Heart left ventricle (tissue), 16 donors: ENCODE measurements around the gene RALBP1. TPM values are rescaled to one million over a fixed set of nuclear protein-coding genes. Genes with fewer than 3 reads are reported as not detected.

Source experiments
- ATAC-seq, 4 donors: fragments of 200-7000 bp; cut with Tn5 transposase; one replicate each; pipeline ENCODE4 v1.9.1; 2020 to 2022; ENCODE audit warnings: moderate library complexity in 4 of 4, mild to moderate bottlenecking in 3 of 4, moderate number of reproducible peaks in 1 of 4
- DNase-seq, 5 donors: peaks; one replicate each; pipeline ENCODE4 v3.0.0-alpha.2; 2020
- H3K27ac ChIP-seq, 12 donors: fragments of 200-600 bp; sonication (generic) in 4 of 12; one replicate each; pipeline versions ENCODE4 v1.5.0 to v1.8.0; 2016 to 2022; ENCODE audit warnings: mild to moderate bottlenecking in 2 of 12
- H3K27me3 ChIP-seq, 9 donors: fragments of 200-600 bp; sonication (generic) in 2 of 9; one replicate each; pipeline versions ENCODE4 v1.5.1 to v1.8.0; 2016 to 2022; ENCODE audit warnings: mild to moderate bottlenecking in 3 of 9
- H3K36me3 ChIP-seq, 9 donors: fragments of 200-600 bp; sonication (generic) in 2 of 9; one replicate each; pipeline versions ENCODE4 v1.5.0 to v1.8.0; 2018 to 2022; ENCODE audit warnings: mild to moderate bottlenecking in 2 of 9
- H3K4me1 ChIP-seq, 12 donors: fragments of 200-600 bp; sonication (generic) in 4 of 12; one replicate each; pipeline versions ENCODE4 v1.5.0 to v1.8.0; 2016 to 2022; ENCODE audit warnings: mild to moderate bottlenecking in 3 of 12
- H3K4me3 ChIP-seq, 12 donors: fragments of 200-600 bp; sonication (generic) in 4 of 12; one replicate each; pipeline versions ENCODE4 v1.5.0 to v1.8.0; 2017 to 2022; ENCODE audit warnings: mild to moderate bottlenecking in 9 of 12, moderate library complexity in 4 of 12
- H3K9me3 ChIP-seq, 12 donors: fragments of 200-600 bp; sonication (generic) in 4 of 12; one replicate each; pipeline versions ENCODE4 v1.5.0 to v1.8.0; 2016 to 2022; ENCODE audit warnings: mild to moderate bottlenecking in 1 of 12
- CTCF ChIP-seq, 12 donors: fragments of 200-600 bp; sonication (generic) in 4 of 12; IDR thresholded peaks; one replicate each; pipeline versions ENCODE4 v1.5.0 to v1.8.0; 2018 to 2022; ENCODE audit warnings: antibody characterized with exemption in 12 of 12, mild to moderate bottlenecking in 5 of 12
- POLR2A ChIP-seq, 2 donors: fragments of 450-650 bp; IDR thresholded peaks; one replicate each; pipeline ENCODE4 v1.6.1; 2017; ENCODE audit warnings: antibody characterized with exemption in 2 of 2, mild to moderate bottlenecking in 2 of 2, moderate library complexity in 2 of 2
- WGBS, 4 donors: extraction: QIAGEN DNeasy Blood & Tissue Kit in 2 of 4; methylation state at CpG; one replicate each; pipeline versions ENCODE4 v1.1.5 to v1.1.7; 2013 to 2018; 5-methylcytosine and 5-hydroxymethylcytosine counted together
- intact Hi-C, 10 donors: fragments of 100-400 bp; cut with DNase I; formaldehyde crosslinking; loops; one replicate each; pipeline versions ENCODE4 v1.11.1 to v1.14.2; 2022
- polyA plus RNA-seq, 2 donors: library from polyadenylated mRNA; stranded (reverse); fragments of 200-250 nt; gene quantifications; one replicate each; pipeline ENCODE4 v1.2.3, GENCODE V29; 2013
- total RNA-seq, 9 donors: library from RNA; depleted of rRNA in 2 of 9; stranded (reverse); fragments of >200 nt in 2 of 9; fragmentation: NEBNext Ultra II Directional in 3 of 9; extraction: Animal tissue kit (Norgen Biotek cat#: 25700) in 3 of 9; gene quantifications; one replicate each; pipeline versions ENCODE4 v1.1.0 to v1.2.4, GENCODE V29; 2016 to 2023
- donor health status: ischemic (EF 13 %, LVEDD 7.1; RV severe dilation, severe dysfunction).
- donor health status: healthy with polysubstance abuse.
- donor health status: DM: no; HTN: yes; CAD: no.
- donor health status: DM: no; HTN: no; CAD: no.
- donor health status: ischemic (EF 25% LVEDD 6.9; RV normal size, moderate dysfunction).
- donor health status: ischemic (EF 25% LVEDD 5.7; RV mildly dilated, moderate dysfunction).
- donor health status: healthy.
- donor health status: DM: yes; HTN: yes; CAD: no.
- donor health status: ischemic (EF 35%, LVEDD 5.7; RV mildly dilated, moderate dysfunction).
- donor health status: nonischemic (EF 11% LVEDD 7.7; RV severe dilation, severe dysfunction).
- donor health status: DM: yes; HTN: yes; CAD: no.
- donor health status: PGD.
- donor health status: ischemic (EF 29% LVEDD 5.4; RV normal size, mild dysfunction).
- donor health status: nonischemic (EF 23%, LVEDD 6.1; RV moderate dilation, normal function).

RALBP1 gene
- total and polyA plus RNA-seq, 11 donors, result 20.9 to 91.1 (median 47.8) TPM

GRCh38 chr18:9574473-9575115 is 99.3 kb downstream of the RALBP1 start:
- ATAC-seq (peak in 2 of 4 donors; percentile 26 to 29), DNase-seq (no peak)
- no peak overlapping the region for H3K4me3 ChIP-seq
- WGBS, 4 donors, result 82 to 89% (median 84%) methylated on average over 7 of the region's 7 CpGs
- H3K27me3 ChIP-seq, result no peaks in the 10 kb centered on the region
- intact Hi-C loops, result loop anchor here (1.0 to 10.0 kb wide), 12 partner anchors 38 to 950 kb away; partner anchors contain the start of genes NAPG (in 3 of the 10), PPP4R1 (in 2 of the 10) and VAPA (in 1 of the 10)
- TF ChIP-seq CTCF (IDR thresholded peaks at IDR 0.05) (no peak), POLR2A (IDR thresholded peaks at IDR 0.05) (no peak)
- H3K36me3 ChIP-seq, result peaks cover 0 to 86% (median 62%) of the 10 kb centered on the region in 9 donors
- no peaks in the 10 kb centered on the region for H3K9me3 ChIP-seq
- peaks cover 0 to 15% (median 4%) of the 10 kb centered on the region in 12 donors for H3K4me1 ChIP-seq
- no peak overlapping the region for H3K27ac ChIP-seq

GRCh38 chr18:9575558-9575957 is 100.2 kb downstream of the RALBP1 start:
- Histone ChIP-seq H3K9me3 (no peaks in the 10 kb centered on the region), H3K36me3 (peaks cover 0 to 86% (median 62%) of the 10 kb centered on the region in 9 donors), H3K4me1 (peaks cover 0 to 9% (median 4%) of the 10 kb centered on the region in 12 donors), H3K27ac (peak overlapping the region in 7 of 12 donors; percentile 6 to 40 (median 23)), H3K27me3 (no peaks in the 10 kb centered on the region), H3K4me3 (peak overlapping the region in 1 of 12 donors; percentile 6)
- WGBS, 4 donors, result 2 to 8% (median 6%) methylated on average over 5 of the region's 5 CpGs
- DNase-seq (peak in 4 of 5 donors; percentile 80 to 88 (median 82)), ATAC-seq (peak; percentile 96 to 99 (median 98))
- no peak for TF ChIP-seq POLR2A (IDR thresholded peaks at IDR 0.05)
- TF ChIP-seq CTCF (IDR thresholded peaks at IDR 0.05), result peak; percentile 73 to 95 (median 86)
- intact Hi-C loops, result loop anchor here (1.0 to 10.0 kb wide), 11 partner anchors 37 to 949 kb away; partner anchors contain the start of genes NAPG (in 3 of the 10), PPP4R1 (in 2 of the 10) and VAPA (in 1 of the 10)

GRCh38 chr18:9577361-9577760 is 102.0 kb downstream of the RALBP1 start:
- Histone ChIP-seq H3K27ac (no peak overlapping the region), H3K4me3 (no peak overlapping the region), H3K9me3 (peaks cover 0 to 7% (median 0%) of the 10 kb centered on the region in 12 donors), H3K27me3 (no peaks in the 10 kb centered on the region), H3K36me3 (peaks cover 0 to 86% (median 65%) of the 10 kb centered on the region in 9 donors), H3K4me1 (peaks cover 0 to 9% (median 4%) of the 10 kb centered on the region in 12 donors)
- ATAC-seq, result no peak
- 93 to 97% (median 94%) methylated on average over 9 of the region's 9 CpGs for WGBS, 4 donors
- intact Hi-C loops, result loop anchor here in 9 of 10 donors (5.0 to 10.0 kb wide), 9 partner anchors 35 to 947 kb away; partner anchors contain the start of genes NAPG (in 3 of the 9), PPP4R1 (in 2 of the 9) and VAPA (in 1 of the 9)
- no peak for DNase-seq
- TF ChIP-seq CTCF (IDR thresholded peaks at IDR 0.05) (no peak), POLR2A (IDR thresholded peaks at IDR 0.05) (no peak)

GRCh38 chr18:9578306-9578705 is 103.0 kb downstream of the RALBP1 start:
- peaks cover 0 to 88% (median 70%) of the 10 kb centered on the region in 9 donors for H3K36me3 ChIP-seq
- peaks cover 0 to 9% (median 4%) of the 10 kb centered on the region in 12 donors for H3K4me1 ChIP-seq
- peaks cover 0 to 7% (median 0%) of the 10 kb centered on the region in 12 donors for H3K9me3 ChIP-seq
- intact Hi-C loops, result loop anchor here in 9 of 10 donors (5.0 to 10.0 kb wide), 9 partner anchors 34 to 946 kb away; partner anchors contain the start of genes NAPG (in 3 of the 9), PPP4R1 (in 2 of the 9) and VAPA (in 1 of the 9)
- no peak overlapping the region for H3K27ac ChIP-seq
- H3K27me3 ChIP-seq, result no peaks in the 10 kb centered on the region
- TF ChIP-seq CTCF (IDR thresholded peaks at IDR 0.05) (no peak), POLR2A (IDR thresholded peaks at IDR 0.05) (no peak)
- ATAC-seq, result no peak
- DNase-seq, result no peak
- no peak overlapping the region for H3K4me3 ChIP-seq
